Mammary microvascular endothelial cell (primary cell): ENCODE results near the gene KCNQ4. TPM values are rescaled to one million over a fixed set of nuclear protein-coding genes. Genes with fewer than 3 reads are reported as not detected.

Experiments used
- total RNA-seq: library from RNA; depleted of rRNA; stranded (reverse); fragments of >200 nt; gene quantifications from 2 replicates; pipeline ENCODE4 v1.2.3, GENCODE V29; 2015

The KCNQ4 gene
- not detected in 2 replicates for total RNA-seq

GRCh38 chr1:40783001-40783905 lies at the start of gene KCNQ4:
TSS of gene KCNQ4 (plus strand) at chr1:40783787. CDS start at chr1:40784094, 307 bp downstream.

GRCh38 chr1:40862008-40862863 lies 78.6 kb downstream of the KCNQ4 start, which contains the start of gene CITED4:
TSS of gene CITED4 (minus strand) at chr1:40862363. CDS start at chr1:40862127, 236 bp downstream.

Other genes starting within 250 kb of the KCNQ4 start
- gene RIMS3, start 118.1 kb upstream of the KCNQ4 start, total RNA-seq: 0.10 and 0.20 TPM in 2 replicates
- gene NFYC, start 92.1 kb upstream of the KCNQ4 start, total RNA-seq: 33.9 and 36.6 TPM in 2 replicates
- 6.1 and 11.2 TPM in 2 replicates for gene CITED4, start 78.6 kb downstream of the KCNQ4 start, total RNA-seq
- 28.9 and 37.2 TPM in 2 replicates for gene CTPS1, start 195.9 kb downstream of the KCNQ4 start, total RNA-seq
- gene SLFNL1, start 237.9 kb downstream of the KCNQ4 start, total RNA-seq: under 0.01 and 0.07 TPM in 2 replicates